ENCODE measurements around the gene ZMYM5. TPM values are rescaled to one million over a fixed set of nuclear protein-coding genes. Genes with fewer than 3 reads are reported as not detected.
A peak's percentile ranks its signal among the peaks of the same experiment; 100 is the strongest.
"Not testable (repeated sequence)": the region's sequence is repeated elsewhere in the genome, so short reads cannot be mapped to it uniquely, and the experiment has no call there.

ZMYM5 gene
- total RNA-seq, 1 experiment from 2014 or later, result 4.8 TPM

DNA sequence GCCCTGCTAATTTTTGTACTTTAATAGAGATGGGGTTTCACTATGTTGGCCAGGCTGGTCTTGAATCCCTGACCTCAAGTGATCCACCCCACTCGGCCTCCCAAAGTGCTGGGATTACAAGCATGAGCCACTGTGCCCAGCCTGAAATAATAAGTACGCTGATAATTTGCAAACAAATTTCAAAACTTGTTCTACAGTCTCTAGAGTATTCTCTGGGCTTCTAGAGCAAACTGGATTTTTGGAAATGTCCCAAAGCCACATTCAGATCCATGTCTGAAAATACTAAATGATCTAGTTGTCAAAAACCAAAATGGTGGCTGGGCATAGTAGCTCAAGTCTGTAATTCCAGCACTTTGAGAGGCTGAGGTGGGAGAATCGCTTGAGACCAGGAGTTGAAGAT is 40.8 kb downstream of the ZMYM5 start:
- DNase-seq (ENCODE audit: low read depth), result no peak

DNA sequence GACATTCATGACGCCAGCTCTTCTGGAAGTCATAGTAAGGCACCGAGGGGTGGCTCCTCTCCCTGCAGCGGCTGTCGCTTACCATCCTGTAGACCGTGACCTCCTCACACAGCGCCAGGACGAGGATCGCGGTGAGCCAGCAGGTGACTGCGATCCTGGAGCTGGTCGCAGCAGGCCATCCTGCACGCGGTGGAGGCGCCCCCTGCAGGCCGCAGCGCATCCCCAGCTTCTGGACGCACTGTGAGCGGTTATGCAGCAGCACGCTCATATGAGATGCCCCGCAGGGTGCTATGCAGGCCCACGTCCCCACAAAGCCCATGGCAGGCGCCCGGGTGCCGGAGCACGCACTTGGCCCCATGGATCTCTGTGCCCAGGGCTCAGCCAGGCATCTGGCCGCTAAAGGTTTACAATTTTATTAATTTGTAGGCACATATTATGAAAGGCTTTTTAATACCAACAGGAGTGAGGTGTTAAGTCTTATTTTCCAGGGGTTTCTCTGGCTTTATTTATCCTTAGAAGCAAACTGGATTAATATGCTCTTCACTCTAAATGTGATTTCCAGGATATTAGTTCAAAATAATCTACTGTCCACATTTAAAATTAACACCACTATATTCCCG is 45.1 kb downstream of the ZMYM5 start:
- no peak for DNase-seq (ENCODE audit: low read depth)

DNA sequence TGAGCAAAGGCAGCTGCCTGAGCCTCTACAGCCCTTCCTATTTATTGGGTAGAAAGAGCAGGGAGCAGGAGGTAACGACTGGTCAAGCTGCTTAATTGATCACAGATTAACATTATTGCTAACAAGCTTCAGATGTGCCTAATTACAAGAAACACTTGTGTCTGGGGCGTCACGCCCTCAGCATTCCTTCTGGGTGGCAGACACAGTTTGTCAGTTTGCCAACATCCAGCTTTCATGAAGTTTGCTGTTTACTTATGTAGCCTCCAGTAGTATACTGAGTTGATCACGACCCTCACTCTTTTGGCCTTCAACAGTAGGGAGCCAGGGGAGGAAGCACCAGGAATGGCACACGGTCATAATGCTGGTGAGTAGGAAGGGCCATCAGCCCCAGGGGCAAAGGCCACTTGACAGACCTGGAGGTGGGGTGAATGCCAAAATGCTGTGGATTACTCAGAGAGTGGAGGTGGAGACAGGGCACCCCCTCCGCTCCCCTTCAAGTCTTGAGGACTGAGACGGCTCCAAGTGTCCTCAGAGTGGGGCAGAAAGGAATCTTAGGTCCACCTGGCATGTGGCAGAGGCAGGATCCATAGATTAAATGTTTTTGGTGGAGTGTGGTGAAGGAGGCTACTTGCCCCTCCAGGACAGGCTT is 45.8 kb downstream of the ZMYM5 start:
- DNase-seq (ENCODE audit: low read depth), result no peak

DNA sequence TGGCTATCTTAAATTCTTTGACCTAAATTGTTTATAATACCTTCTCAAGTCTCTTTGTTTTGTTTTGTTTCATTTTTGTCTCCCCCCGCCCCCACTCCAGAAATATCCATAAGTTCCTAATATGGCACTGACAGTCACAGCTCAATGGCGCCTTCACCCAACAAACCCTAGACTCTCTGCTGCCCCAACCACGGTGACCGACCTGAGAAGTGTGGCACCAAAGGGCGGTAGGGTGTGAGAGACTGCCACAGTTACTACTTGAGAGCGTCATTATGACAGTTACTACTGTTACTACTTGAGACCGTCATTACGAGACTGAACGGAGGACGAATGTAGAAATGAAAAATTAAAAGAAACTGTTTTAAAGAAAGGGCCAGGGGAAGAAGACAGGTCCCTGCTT is 46.3 kb downstream of the ZMYM5 start:
- DNase-seq (ENCODE audit: low read depth), result no peak

DNA sequence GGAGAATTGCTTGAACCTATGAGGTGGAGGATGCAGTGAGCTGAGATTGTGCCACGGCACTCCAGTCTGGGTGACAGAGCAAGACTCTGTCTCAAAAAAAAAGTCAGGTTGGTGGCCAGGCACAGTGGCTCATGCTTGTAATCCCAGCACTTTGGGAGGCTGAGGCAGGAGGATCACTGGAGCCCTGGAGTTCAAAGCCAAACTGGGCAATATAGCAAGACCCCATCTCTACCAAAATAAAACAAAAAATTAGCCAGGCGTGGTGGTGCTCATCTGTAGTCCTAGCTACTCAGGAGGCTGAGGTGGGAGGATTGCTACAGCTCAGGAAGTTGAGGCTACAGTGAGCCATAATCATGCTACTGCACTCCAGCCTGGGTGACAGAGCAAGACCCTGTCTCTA is 47.6 kb downstream of the ZMYM5 start:
- not testable (repeated sequence) for DNase-seq (ENCODE audit: low read depth)

DNA sequence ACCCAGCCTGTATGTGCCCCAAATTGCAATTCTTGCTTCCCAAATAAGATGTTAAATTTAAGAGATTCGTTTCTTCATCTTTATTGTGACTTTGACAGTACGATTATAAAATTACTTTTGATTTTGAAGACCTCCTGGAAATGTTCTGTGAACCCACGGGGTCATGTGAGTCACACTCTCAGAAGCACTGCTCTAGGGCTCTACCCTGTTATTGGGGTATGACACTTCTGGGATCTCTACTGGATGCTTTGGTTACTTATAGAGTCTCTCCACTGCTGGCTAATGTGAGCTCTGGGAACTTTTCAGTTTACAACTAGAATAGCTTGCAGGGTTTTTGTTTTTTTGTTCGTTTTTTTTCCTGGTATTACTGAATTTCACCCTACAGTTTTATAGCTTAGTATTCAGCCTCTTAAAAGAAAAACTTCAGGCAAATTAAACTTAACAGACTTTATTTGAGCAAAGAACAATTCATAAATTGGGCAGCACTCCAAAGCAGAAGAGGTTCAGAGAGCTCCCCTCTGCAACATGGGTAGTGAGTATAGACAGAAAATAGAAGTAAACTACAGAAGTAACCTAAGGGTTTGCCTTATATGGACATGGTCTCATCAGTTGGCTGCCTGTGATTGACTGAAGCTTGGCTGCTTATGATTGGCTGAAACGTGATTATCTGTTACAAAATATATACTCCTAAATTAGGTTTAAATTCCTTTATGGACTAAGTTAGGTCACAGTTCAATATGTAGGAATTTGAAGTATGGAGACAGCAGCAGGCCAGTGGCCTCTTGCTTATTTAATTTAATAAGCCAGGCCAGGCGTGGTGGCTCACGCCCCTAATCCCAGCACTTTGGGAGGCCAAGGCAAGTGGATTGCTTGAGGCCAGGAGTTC is 52.2 kb downstream of the ZMYM5 start:
- DNase-seq (ENCODE audit: low read depth), result no peak

DNA sequence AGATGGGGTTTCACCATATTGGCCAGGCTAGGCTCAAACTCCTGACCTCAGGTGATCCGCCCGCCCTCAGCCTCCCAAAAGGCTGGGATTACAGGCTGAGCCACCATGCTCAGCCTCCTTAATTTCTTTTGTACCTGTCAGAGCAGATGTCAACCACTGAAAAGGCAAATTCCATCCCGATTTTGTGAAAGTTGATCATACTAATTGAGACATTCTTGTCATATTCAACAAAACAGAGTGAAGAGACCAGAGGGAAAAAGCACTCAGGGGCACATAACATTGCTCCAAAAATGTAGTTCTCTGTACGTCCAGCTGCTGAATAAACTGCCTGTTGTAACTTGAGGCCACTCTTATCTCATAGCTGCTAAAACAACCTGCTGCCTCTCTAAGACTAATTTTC is 53.3 kb downstream of the ZMYM5 start:
- DNase-seq (ENCODE audit: low read depth), result no peak

DNA sequence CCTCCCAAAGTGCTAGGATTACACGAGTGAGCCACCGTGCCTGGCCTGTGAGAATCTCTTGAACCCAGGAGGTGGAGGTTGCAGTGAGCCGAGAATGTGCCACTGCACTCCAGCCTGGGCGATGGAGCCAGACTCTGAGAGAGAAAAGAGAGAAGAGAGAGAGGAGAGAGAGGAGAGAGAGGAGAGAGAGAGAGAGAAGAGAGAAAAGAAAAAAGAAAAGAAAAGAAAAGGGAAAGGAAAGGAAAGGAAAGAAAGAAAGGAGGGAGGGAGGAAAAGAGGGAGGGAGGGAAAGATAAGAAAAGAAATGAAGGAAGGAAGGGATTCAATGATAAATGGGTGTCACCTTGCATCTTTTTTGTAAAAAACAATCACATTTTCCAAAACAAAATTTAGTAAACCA is 57.7 kb downstream of the ZMYM5 start:
- no peak for DNase-seq (ENCODE audit: low read depth)

DNA sequence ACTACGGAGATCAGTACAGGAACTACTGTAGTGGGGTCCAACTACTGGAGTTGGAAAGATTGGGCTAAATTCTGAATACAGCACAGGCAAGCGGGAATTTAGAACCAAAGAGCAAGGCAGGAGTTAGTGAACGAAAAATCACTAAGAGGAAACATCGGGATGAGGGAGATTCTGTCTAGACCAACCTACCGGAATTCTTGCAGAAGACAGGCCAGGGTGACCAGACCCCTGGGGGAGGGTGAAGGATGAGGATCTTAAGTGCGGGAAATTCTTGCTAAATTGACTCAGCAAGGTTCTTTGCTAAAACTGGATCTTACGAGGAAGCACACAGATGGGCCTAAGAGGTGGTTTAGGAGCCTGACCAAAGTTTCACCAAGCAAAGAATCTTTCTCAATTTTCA is 67.5 kb downstream of the ZMYM5 start:
- DNase-seq (ENCODE audit: low read depth), result no peak

DNA sequence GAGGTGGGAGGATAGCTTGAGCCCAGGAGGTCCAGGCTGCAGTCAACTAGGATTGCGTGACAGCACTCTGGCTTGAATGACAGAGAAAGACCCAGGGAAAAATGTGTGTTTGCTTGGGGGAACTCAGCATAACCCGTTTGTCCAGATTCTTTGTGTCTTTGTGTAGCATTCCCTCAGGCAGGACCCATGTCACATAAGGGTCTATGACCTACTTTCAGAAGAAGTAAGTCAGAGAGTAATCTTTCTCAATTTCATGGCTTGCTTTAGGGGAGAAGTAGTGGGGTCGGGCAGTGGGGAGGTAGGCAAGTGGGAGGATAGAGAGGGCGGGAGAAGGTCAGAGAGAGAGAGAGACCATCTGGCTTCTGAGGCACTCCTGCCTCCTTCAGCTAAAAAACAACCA is 68.8 kb downstream of the ZMYM5 start:
- DNase-seq (ENCODE audit: low read depth), result no peak

DNA sequence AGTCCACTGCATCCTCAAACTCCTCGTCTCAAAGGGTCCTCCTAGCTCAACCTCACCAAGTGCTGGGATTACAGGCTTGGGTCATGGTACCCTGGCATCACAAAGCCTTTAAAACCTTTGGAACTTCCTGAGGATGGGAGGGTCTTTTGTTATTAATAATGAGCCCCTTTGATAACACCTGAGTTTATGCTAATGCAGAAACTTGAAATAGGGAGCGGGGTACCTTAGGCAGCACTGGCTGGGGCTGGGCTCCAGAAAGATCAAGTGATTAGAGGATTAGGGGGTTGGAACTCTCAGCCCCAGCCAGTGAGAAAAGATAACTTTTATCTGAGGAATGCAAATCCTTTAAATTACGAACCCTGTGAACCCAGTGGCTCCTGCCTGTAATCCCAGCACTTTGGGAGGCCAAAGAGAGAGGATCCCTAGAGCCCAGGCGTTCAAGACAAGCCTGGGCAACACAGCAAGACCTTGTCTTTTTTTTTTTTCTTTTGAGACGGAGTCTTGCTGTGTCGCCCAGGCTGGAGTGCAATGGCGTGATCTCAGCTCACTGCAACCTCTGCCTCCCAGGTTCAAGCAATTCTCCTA is 71.4 kb downstream of the ZMYM5 start:
- DNase-seq (ENCODE audit: low read depth), result no peak

DNA sequence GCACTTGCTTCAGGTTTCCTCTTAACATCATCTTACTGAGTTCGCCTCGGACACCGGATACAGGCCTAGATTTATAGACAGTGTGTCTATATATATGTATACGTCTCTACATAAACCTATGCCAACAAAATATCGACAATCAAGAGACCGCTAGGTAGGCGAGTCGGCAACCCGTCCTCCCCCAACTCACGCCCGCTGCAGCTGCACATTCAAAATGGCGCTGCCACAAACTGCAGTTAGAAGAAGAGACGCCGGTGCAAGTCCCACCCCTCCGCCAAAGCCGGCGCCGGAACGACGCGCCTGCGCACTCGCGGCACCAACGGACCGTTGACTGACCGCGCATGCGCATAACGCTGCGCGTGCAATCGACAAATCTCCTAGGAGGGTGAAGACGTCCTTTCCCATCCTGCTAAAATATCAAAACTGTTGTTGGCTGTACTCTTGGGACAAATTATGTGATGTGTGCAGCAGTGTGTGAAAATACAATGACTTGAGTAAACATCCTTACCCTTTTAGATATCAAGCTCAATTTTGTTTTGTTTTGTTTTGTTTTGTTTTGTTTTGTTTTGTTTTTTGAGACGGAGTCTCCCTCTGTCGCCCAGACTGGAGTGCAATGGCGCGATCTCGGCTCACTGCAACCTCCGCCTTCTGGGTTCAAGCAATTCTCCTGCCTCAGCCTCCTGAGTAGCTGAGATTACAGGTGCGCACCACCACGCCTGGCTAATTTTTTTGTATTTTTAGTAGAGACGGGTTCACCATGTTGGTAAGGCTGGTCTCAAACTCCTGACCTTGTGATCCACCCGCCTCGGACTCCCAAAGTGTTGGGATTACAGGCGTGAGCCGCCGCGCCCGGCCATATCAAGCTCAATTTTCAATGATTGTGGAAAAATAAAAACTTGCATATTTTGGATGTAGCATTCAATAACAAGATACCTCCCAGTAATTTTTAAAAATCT is 80.4 kb downstream of the ZMYM5 start, which contains the start of gene PSPC1:
Gene PSPC1 (minus strand): TSS at position 219 of the 956 bp plus-strand sequence. CDS start 188 bp downstream, at position 31.
- peak; percentile 93 for DNase-seq (ENCODE audit: low read depth)

DNA sequence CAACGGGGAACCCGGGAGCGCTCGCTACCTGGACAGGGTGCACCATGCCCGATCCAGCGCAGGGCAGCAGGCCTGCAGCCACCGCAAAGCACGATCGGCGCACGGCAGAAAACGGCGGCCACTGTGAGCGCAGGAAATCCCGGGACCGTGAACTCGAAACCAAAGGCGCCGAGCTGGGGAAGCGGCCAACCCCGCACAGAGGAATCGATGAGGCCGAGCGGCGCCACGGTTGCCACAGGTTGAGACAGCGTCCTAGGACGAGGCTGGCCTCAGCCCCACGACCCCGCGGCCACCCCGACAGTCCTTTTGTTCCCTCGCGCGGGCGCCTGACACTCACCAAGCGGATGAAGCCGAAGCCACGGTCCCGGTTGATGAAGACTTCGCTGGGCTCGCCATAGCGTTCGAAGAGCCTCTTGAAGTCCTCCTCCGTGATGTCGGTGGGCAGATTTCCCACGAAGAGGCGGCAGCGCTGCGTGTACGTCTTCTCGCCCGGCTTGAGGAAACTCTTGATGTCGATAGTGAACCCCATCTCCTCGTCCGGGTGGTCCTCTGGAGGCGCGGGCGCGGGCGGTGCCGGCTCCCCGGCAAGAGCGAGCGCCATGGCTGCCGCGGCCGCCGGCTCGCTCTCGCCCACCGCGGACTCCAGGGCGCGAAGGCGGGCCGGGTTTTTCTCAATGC is 81.3 kb downstream of the ZMYM5 start:
- DNase-seq (ENCODE audit: low read depth), result no peak

DNA sequence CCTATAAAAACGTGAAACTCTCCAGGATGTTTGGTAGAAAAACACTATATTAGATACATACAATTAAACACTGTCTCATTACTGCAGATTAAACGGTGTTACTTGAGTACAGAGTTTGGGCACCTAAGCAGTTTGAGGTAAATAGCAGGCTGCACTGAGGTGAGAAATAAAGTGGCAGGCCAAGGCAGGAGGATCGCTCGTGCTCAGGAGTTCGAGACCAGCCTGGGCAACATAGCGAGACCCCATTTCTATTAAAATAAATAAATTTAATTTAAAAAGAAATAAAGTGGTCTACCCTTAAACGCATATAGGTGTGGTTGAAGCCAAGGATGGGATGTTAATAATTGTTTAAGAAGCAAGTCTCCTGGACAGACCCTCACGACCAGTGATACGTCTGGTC is 81.9 kb downstream of the ZMYM5 start:
- no peak for DNase-seq (ENCODE audit: low read depth)

DNA sequence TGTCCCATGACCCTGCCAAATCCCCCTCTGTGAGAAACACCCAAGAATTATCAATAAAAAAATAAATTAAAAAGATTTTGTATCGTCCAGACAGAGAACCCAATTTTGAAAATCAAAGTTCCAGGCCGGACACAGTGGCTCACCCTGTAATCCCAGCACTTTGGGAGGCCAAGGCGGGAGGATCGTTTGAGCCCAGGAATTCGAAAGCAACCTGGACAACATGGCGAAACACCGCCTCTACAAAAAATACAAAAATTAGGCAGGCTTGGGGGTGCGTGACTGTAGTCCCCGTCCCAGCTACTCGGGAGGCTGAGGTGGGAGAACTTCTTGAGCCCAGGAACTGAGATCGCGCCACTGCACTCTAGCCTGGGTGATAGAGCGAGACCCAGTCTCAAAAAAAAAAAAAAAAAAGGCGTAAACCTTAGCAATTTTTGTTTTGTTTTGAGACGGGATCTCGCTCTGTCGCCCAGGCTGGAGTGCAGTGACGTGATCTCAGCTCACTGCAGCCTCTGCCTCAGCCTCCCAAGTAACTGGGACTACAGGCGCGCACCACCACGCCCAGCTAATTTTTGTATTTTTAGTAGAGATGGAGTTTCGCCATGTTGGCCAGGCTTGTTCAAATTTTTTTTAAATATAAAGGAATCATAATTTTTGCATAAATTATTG is 82.6 kb downstream of the ZMYM5 start:
- not testable (repeated sequence) for DNase-seq (ENCODE audit: low read depth)
